Tibial artery (tissue), 4 donors: ENCODE results near the gene MGRN1.

ENCODE experiments used
- DNase-seq, 2 donors: peaks; one replicate each; pipeline ENCODE4 v3.0.0-alpha.2; 2019
- H3K27ac ChIP-seq, 2 donors: fragments of 200-600 bp; sonication (generic) in 1 of 2; 1 replicate in 1 of 2; 2 replicates in 1 of 2; pipeline ENCODE4 v1.5.1; 2018 to 2019; ENCODE audit warnings: mild to moderate bottlenecking in 1 of 2
- H3K27me3 ChIP-seq, 2 donors: fragments of 200-600 bp; sonication (generic) in 1 of 2; one replicate each; pipeline versions ENCODE4 v1.5.1 to v1.6.0; 2016 to 2019
- H3K36me3 ChIP-seq, 3 donors: fragments of 200-600 bp; sonication (generic) in 2 of 3; one replicate each; pipeline ENCODE4 v1.5.1; 2016 to 2019; ENCODE audit warnings: mild to moderate bottlenecking in 2 of 3
- H3K4me1 ChIP-seq, 4 donors: fragments of 200-600 bp; sonication (generic) in 2 of 4; 1 replicate in 3 of 4; 2 replicates in 1 of 4; pipeline ENCODE4 v1.5.1; 2016 to 2019
- H3K4me3 ChIP-seq, 2 donors: fragments of 200-600 bp; sonication (generic) in 1 of 2; 1 replicate in 1 of 2; 2 replicates in 1 of 2; pipeline ENCODE4 v1.5.1; 2018 to 2019; ENCODE audit warnings: mild to moderate bottlenecking in 2 of 2
- H3K9me3 ChIP-seq, 3 donors: fragments of 200-600 bp; sonication (generic) in 1 of 3; one replicate each; pipeline ENCODE4 v1.5.1; 2016 to 2019
- intact Hi-C: fragments of 100-400 bp; cut with DNase I; formaldehyde crosslinking; loops from one replicate; pipeline ENCODE4 v1.15.0; 2023; ENCODE audit warnings: low total_unique reads
- TF ChIP-seq, protein P1 (sequence below), 2 experiments: fragments of 200-600 bp in 1 of 2; fragments of 450-650 bp in 1 of 2; IDR thresholded peaks; one replicate each; pipeline ENCODE4 v1.5.1; 2017 to 2019; ENCODE audit warnings: antibody characterized with exemption in 2 of 2, mild to moderate bottlenecking in 1 of 2, moderate library complexity in 1 of 2

MGRN1 gene

DNA sequence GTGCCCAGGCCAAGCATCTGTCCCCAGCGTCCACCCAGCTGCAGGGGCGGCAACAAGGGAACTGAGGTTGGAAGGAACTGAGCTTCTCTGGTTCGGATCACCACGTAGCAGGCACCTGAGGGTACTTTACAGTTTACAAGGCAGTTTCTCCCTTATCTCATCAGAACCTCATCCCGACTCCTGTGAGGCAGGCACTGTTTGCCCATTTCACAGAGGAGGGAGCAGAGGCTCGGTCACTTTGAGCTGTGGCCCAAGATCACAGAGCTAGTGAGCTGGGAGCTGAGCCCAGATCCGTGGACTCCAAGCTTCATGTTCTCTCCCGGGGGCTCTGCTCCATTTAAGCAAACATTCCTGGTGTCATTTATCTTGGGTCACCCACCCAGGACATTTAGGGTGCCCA is 25.1 kb upstream of the MGRN1 start:
- no peak overlapping the region for H3K4me3 ChIP-seq
- no peak for DNase-seq
- H3K27me3 ChIP-seq = peaks cover 0 to 55% of the 10 kb centered on the region in 2 donors
- TF ChIP-seq, protein P1, sequence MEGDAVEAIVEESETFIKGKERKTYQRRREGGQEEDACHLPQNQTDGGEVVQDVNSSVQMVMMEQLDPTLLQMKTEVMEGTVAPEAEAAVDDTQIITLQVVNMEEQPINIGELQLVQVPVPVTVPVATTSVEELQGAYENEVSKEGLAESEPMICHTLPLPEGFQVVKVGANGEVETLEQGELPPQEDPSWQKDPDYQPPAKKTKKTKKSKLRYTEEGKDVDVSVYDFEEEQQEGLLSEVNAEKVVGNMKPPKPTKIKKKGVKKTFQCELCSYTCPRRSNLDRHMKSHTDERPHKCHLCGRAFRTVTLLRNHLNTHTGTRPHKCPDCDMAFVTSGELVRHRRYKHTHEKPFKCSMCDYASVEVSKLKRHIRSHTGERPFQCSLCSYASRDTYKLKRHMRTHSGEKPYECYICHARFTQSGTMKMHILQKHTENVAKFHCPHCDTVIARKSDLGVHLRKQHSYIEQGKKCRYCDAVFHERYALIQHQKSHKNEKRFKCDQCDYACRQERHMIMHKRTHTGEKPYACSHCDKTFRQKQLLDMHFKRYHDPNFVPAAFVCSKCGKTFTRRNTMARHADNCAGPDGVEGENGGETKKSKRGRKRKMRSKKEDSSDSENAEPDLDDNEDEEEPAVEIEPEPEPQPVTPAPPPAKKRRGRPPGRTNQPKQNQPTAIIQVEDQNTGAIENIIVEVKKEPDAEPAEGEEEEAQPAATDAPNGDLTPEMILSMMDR (IDR thresholded peaks at IDR 0.05) = no peak
- intact Hi-C loops = no loop called here
- no peaks in the 10 kb centered on the region for H3K9me3 ChIP-seq
- peaks cover 0 to 15% (median 8%) of the 10 kb centered on the region in 4 donors for H3K4me1 ChIP-seq
- no peaks in the 10 kb centered on the region for H3K36me3 ChIP-seq
- no peak overlapping the region for H3K27ac ChIP-seq

DNA sequence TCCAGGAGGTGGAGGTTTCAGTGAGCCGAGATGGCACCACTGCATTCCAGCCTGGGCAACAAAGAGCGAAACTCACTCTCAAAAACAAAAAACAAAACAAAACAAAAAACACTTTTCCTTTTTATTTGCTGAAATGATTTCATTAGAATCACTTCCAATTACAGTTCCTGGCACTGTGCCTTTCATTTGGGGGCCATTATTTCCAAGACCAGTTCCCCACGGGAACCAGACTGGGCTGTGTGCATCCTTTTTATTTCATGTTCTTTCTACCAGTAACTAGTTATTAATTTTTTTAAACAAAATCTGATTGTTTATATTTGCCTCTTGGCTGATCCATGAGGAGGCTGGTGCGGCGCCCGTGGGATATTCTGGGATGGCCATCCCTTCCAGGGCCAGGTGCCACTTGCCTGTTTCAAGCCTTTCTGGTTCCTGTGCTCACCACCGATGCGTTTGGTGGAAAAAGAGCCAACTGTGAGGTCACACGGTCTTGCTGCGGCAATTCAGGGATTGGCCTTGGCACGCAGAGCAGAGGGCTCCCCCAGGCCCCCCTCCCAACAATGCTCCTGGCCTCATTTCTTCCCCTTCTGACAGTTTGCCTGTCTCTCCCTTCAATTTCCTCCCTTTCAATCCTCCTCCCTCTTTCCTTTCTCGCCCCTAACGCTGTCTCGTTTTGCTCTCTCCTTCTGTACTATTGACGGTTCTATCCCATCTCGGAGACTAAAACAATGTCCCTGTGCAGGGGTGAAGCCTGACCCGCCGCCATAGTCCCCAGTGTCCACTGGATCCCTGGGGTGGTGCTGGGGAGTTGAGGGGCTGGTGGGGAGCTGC is 23.4 kb upstream of the MGRN1 start:
- DNase-seq = no peak

DNA sequence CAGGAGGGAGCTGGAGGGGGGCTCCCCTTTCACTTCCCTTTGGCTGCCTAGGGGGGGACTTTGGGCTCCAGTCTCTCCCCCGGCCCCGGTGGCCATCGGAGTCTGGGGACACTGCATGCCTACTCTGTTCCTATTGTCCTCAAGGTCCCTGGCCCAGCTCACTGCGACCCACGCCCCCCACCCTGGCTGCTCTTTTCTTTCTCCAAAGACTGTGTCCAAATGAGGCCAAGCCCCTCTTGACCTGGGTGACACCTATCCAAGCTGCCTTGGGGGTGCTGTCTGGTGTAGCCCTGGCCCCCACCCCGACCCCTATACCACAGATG is 22.8 kb upstream of the MGRN1 start:
- Histone ChIP-seq H3K4me1 (peaks cover 0 to 16% (median 8%) of the 10 kb centered on the region in 4 donors), H3K27ac (no peak overlapping the region), H3K36me3 (peaks cover 0 to 3% (median 0%) of the 10 kb centered on the region in 3 donors), H3K4me3 (no peak overlapping the region), H3K9me3 (no peaks in the 10 kb centered on the region), H3K27me3 (peaks cover 0 to 43% of the 10 kb centered on the region in 2 donors)
- TF ChIP-seq, protein P1 (IDR thresholded peaks at IDR 0.05) = no peak
- DNase-seq = no peak
- intact Hi-C loops = no loop called here

More for the DNA sequence above, 23.4 kb upstream of the MGRN1 start:
- TF ChIP-seq, protein P1 (IDR thresholded peaks at IDR 0.05) = no peak
- intact Hi-C loops = no loop called here
- no peak overlapping the region for H3K4me3 ChIP-seq
- H3K9me3 ChIP-seq = no peaks in the 10 kb centered on the region
- H3K27ac ChIP-seq = no peak overlapping the region
- H3K27me3 ChIP-seq = peaks cover 0 to 46% of the 10 kb centered on the region in 2 donors
- H3K4me1 ChIP-seq = peaks cover 0 to 16% (median 8%) of the 10 kb centered on the region in 4 donors
- no peaks in the 10 kb centered on the region for H3K36me3 ChIP-seq

DNA sequence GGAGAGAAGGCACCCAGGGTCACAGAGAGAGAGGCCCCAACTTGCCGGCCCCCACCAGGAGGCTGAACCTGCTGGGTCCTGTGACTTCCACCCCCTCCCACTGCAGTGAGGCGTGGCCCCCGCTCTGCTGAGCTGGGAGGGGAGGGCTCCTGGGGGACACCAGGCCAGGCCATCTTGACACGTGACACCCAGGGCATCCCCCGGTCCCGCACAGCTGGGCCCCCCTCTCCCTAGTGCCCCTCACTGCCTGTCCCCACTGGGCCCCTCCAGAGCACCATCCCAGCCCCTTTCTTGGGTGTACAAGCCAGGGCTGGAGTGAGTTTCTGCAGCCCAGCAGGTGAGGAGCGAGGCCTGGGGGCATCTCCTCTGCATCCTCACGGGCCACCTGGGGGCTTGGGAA is 22.3 kb upstream of the MGRN1 start:
- peaks cover 0 to 16% (median 8%) of the 10 kb centered on the region in 4 donors for H3K4me1 ChIP-seq
- no peaks in the 10 kb centered on the region for H3K9me3 ChIP-seq
- TF ChIP-seq, protein P1 (IDR thresholded peaks at IDR 0.05) = no peak
- H3K4me3 ChIP-seq = no peak overlapping the region
- H3K27me3 ChIP-seq = peaks cover 0 to 41% of the 10 kb centered on the region in 2 donors
- DNase-seq = no peak
- H3K27ac ChIP-seq = no peak overlapping the region
- intact Hi-C loops = no loop called here
- H3K36me3 ChIP-seq = peaks cover 0 to 8% (median 4%) of the 10 kb centered on the region in 3 donors

DNA sequence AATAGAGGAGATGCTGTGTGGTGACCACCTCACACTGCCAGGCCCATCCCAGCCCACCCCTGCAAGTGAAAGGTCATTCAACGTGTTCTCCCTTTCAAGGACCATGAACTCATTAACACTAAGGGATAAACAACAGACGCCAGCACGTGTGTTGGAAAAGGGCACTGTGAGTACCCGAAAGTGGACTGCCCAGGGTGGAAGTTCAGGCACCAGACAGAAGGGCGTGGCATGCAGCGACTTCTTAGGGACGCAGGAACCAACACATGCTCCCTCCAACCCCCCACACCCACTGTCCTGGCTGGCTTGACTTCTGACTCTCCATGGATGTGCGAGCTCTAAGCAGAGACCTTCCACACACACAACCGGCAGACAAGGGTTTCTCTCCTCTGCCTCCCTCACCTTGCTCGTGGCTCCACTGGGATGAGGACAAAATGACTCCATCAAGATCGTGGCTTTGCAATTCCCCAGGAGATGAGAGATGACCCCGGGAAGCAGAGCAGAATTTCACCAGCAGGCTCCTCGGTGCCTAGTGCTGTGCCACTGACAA is 20.9 kb upstream of the MGRN1 start:
- TF ChIP-seq, protein P1 (IDR thresholded peaks at IDR 0.05) = no peak
- Histone ChIP-seq H3K4me3 (no peak overlapping the region), H3K4me1 (peaks cover 0 to 16% (median 8%) of the 10 kb centered on the region in 4 donors), H3K27me3 (peaks cover 0 to 39% of the 10 kb centered on the region in 2 donors), H3K27ac (no peak overlapping the region), H3K9me3 (no peaks in the 10 kb centered on the region), H3K36me3 (peaks cover 9 to 21% (median 18%) of the 10 kb centered on the region in 3 donors)
- DNase-seq = no peak
- intact Hi-C loops = no loop called here
